Upper lobe of left lung (tissue), 4 donors: ENCODE data around the gene GAGE12J.
"Not testable (repeated sequence)": the region's sequence is repeated elsewhere in the genome, so short reads cannot be mapped to it uniquely, and the experiment has no call there.

ENCODE experiments used
- EP300 ChIP-seq, 4 donors: sonication (generic); formaldehyde crosslinking; IDR thresholded peaks; one replicate each; pipeline ENCODE4 v1.5.1; 2017; ENCODE audit warnings: antibody characterized with exemption in 4 of 4, control low read depth in 2 of 4
- POLR2A ChIP-seq, 4 donors: fragments of 450-650 bp; IDR thresholded peaks; one replicate each; pipeline ENCODE4 v1.5.1; 2016 to 2017; ENCODE audit warnings: antibody characterized with exemption in 4 of 4, mild to moderate bottlenecking in 2 of 4
- POLR2AphosphoS5 ChIP-seq, 2 donors: sonication (generic); formaldehyde crosslinking; IDR thresholded peaks; one replicate each; pipeline ENCODE4 v1.5.1; 2017; ENCODE audit warnings: antibody characterized with exemption in 2 of 2
- TF ChIP-seq, protein P1 (sequence below), 6 experiments: fragments of 450-650 bp in 4 of 6; fragments of 200-600 bp in 2 of 6; sonication (generic) in 2 of 6; IDR thresholded peaks; one replicate each; pipeline ENCODE4 v1.5.1; 2016 to 2019; ENCODE audit warnings: antibody characterized with exemption in 6 of 6

- TF ChIP-seq, protein P1, sequence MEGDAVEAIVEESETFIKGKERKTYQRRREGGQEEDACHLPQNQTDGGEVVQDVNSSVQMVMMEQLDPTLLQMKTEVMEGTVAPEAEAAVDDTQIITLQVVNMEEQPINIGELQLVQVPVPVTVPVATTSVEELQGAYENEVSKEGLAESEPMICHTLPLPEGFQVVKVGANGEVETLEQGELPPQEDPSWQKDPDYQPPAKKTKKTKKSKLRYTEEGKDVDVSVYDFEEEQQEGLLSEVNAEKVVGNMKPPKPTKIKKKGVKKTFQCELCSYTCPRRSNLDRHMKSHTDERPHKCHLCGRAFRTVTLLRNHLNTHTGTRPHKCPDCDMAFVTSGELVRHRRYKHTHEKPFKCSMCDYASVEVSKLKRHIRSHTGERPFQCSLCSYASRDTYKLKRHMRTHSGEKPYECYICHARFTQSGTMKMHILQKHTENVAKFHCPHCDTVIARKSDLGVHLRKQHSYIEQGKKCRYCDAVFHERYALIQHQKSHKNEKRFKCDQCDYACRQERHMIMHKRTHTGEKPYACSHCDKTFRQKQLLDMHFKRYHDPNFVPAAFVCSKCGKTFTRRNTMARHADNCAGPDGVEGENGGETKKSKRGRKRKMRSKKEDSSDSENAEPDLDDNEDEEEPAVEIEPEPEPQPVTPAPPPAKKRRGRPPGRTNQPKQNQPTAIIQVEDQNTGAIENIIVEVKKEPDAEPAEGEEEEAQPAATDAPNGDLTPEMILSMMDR (IDR thresholded peaks at IDR 0.05), result not testable (repeated sequence)
- not testable (repeated sequence) for TF ChIP-seq POLR2AphosphoS5, POLR2A, EP300 (IDR thresholded peaks at IDR 0.05)
Observed at GRCh38 chrX:49346150-49346549, 24.3 kb downstream of the GAGE12J start.
